Measurements from ENCODE around the gene OR4F6. TPM values are rescaled to one million over a fixed set of nuclear protein-coding genes. Genes with fewer than 3 reads are reported as not detected.
"Not testable (repeated sequence)": the region's sequence is repeated elsewhere in the genome, so short reads cannot be mapped to it uniquely, and the experiment has no call there.

OR4F6 gene
- polyA plus RNA-seq, 1 of the 3 experiments (the other 2 are of a cell fraction), result not detected

GRCh38 chr15:101780225-101780624 lies 23.1 kb upstream of the OR4F6 start:
- H3K9ac ChIP-seq; H3F3A ChIP-seq (replicated peaks; ENCODE audit: insufficient read depth); H3K9me2 ChIP-seq; H3K36me3 ChIP-seq (replicated peaks in 1 of 2; ENCODE audit: control insufficient read depth in 1 of 2, insufficient read depth in 2 of 2, low read length in 1 of 2); H4K20me1 ChIP-seq (ENCODE audit: insufficient read depth); H3K27ac ChIP-seq (ENCODE audit: low read depth in 2 of 2, low read length in 1 of 2); POLR2A ChIA-PET; H3K4me3 ChIP-seq (ENCODE audit: low read depth in 2 of 2, low read length in 1 of 2); DNase-seq; H3K79me2 ChIP-seq (ENCODE audit: insufficient read depth); H2AFZ ChIP-seq (ENCODE audit: low read depth); H3K4me1 ChIP-seq (ENCODE audit: control insufficient read depth in 1 of 2, insufficient read depth in 2 of 2, low read depth in 1 of 2, low read length in 1 of 2); CTCF ChIA-PET; H3K9me3 ChIP-seq; H3K4me2 ChIP-seq: not testable (repeated sequence)
- H3K27me3 ChIP-seq (ENCODE audit: insufficient read depth), result peaks cover 13% of the 10 kb centered on the region; the same call in 1 of the 2 replicates
- 17% methylated on average over 1 of the region's 1 CpG for WGBS (ENCODE audit: low lambda C conversion rate)

GRCh38 chr15:101781928-101782327 lies 21.4 kb upstream of the OR4F6 start:
- Histone ChIP-seq H3K36me3 (replicated peaks in 1 of 2; ENCODE audit: control insufficient read depth in 1 of 2, insufficient read depth in 2 of 2, low read length in 1 of 2) (no peaks in the 10 kb centered on the region), H3F3A (replicated peaks; ENCODE audit: insufficient read depth) (no peaks in the 10 kb centered on the region), H3K27ac (ENCODE audit: low read depth in 2 of 2, low read length in 1 of 2) (no peak overlapping the region), H3K4me2 (no peak overlapping the region), H3K79me2 (ENCODE audit: insufficient read depth) (no peaks in the 10 kb centered on the region), H3K27me3 (ENCODE audit: insufficient read depth) (peaks cover 4% of the 10 kb centered on the region; the same call in 1 of the 2 replicates), H3K9me2 (no peaks in the 10 kb centered on the region), H3K9me3 (no peaks in the 10 kb centered on the region), H3K4me3 (ENCODE audit: low read depth in 2 of 2, low read length in 1 of 2) (no peak overlapping the region), H2AFZ (ENCODE audit: low read depth) (no peak overlapping the region), H4K20me1 (ENCODE audit: insufficient read depth) (no peaks in the 10 kb centered on the region), H3K9ac (no peak overlapping the region), H3K4me1 (ENCODE audit: control insufficient read depth in 1 of 2, insufficient read depth in 2 of 2, low read depth in 1 of 2, low read length in 1 of 2) (no peaks in the 10 kb centered on the region)
- 68% methylated on average over 9 of the region's 9 CpGs for WGBS (ENCODE audit: low lambda C conversion rate)
- ChIA-PET CTCF (no interaction called here), POLR2A (no interaction called here)
- no peak for TF ChIP-seq FOXM1 (IDR thresholded peaks at IDR 0.05; ENCODE audit: low read depth)
- TF ChIP-seq USF1 (IDR thresholded peaks at IDR 0.05; ENCODE audit: borderline replicate concordance, low read depth), result no peak
- no peak for TF ChIP-seq TEAD4 (IDR thresholded peaks at IDR 0.05; ENCODE audit: borderline replicate concordance, insufficient read depth)
- TF ChIP-seq USF2 (IDR thresholded peaks at IDR 0.05; ENCODE audit: borderline replicate concordance, low read depth, low read length), result no peak
- no peak for TF ChIP-seq RXRA (IDR thresholded peaks at IDR 0.05; ENCODE audit: borderline replicate concordance, low read depth)
- no peak for TF ChIP-seq MXI1 (IDR thresholded peaks at IDR 0.05; ENCODE audit: low read depth, low read length)
- no peak for TF ChIP-seq MEF2A (IDR thresholded peaks at IDR 0.05; ENCODE audit: borderline replicate concordance, low read depth)
- TF ChIP-seq RFX5 (IDR thresholded peaks at IDR 0.05; ENCODE audit: low read length), result no peak
- no peak for TF ChIP-seq IRF3 (IDR thresholded peaks at IDR 0.05; ENCODE audit: low read depth, low read length)
- TF ChIP-seq EP300 (IDR thresholded peaks at IDR 0.05; ENCODE audit: borderline replicate concordance in 1 of 2, low read depth in 1 of 2, low read length in 1 of 2), result no peak
- TF ChIP-seq POLR2AphosphoS5 (IDR thresholded peaks at IDR 0.05; ENCODE audit: low read depth, low read length), result no peak
- TF ChIP-seq REST (IDR thresholded peaks at IDR 0.05; ENCODE audit: low read depth, low read length), result no peak
- TF ChIP-seq RCOR1 (IDR thresholded peaks at IDR 0.05; ENCODE audit: low read length), result no peak
- no peak for TF ChIP-seq CHD2 (IDR thresholded peaks at IDR 0.05; ENCODE audit: low read length, partially characterized antibody)
- TF ChIP-seq SMC3 (IDR thresholded peaks at IDR 0.05; ENCODE audit: low read depth, low read length), result no peak
- no peak for TF ChIP-seq FOSL2 (IDR thresholded peaks at IDR 0.05; ENCODE audit: borderline replicate concordance, low read depth)
- no peak for DNase-seq

Measured in SK-N-SH (cell line).